ENCODE results near the gene EIF3L. TPM values are rescaled to one million over a fixed set of nuclear protein-coding genes. Genes with fewer than 3 reads are reported as not detected.

Gene EIF3L
- total and polyA plus RNA-seq, 2 experiments from 2014 or later, result 206 to 346 TPM

GRCh38 chr22:37803195-37803638 is 46.0 kb upstream of the EIF3L start:
- H4K20me1 ChIP-seq (ENCODE audit: insufficient read depth), result no peaks in the 10 kb centered on the region
- H3K4me2 ChIP-seq (ENCODE audit: unreplicated experiment), result peak overlapping the region; percentile 96
- H3K79me2 ChIP-seq (ENCODE audit: insufficient read depth), result 0 out of 2 replicates have a peak, but pooled peaks cover 8% of the 10 kb centered on the region
- H3F3A ChIP-seq (ENCODE audit: insufficient read depth), result peaks cover 14% of the 10 kb centered on the region
- H2AFZ ChIP-seq, result peak overlapping the region; percentile 96
- peak overlapping the region; percentile 75 for H3K4me3 ChIP-seq
- H3K4me1 ChIP-seq (ENCODE audit: insufficient read depth), result peaks cover 11% of the 10 kb centered on the region
- TF ChIP-seq EZH2phosphoT487 (IDR thresholded peaks at IDR 0.05; ENCODE audit: insufficient read depth, low read depth) (no peak), EZH2 (IDR thresholded peaks at IDR 0.05; ENCODE audit: insufficient read depth, poor library complexity, severe bottlenecking) (no peak)
- no peaks in the 10 kb centered on the region for H3K36me3 ChIP-seq (ENCODE audit: low read depth)
- H3K9me3 ChIP-seq (ENCODE audit: low read depth), result no peaks in the 10 kb centered on the region
- H3K27ac ChIP-seq, result no peak overlapping the region
- no peaks in the 10 kb centered on the region for H3K27me3 ChIP-seq (replicated peaks; ENCODE audit: insufficient read depth)
- H3K9me2 ChIP-seq (ENCODE audit: insufficient read depth), result no peaks in the 10 kb centered on the region
- DNase-seq, result no peak
- in situ Hi-C loops (cut with MboI), result no loop called here
- H3K9ac ChIP-seq, result no peak overlapping the region
- WGBS, 2 experiments (ENCODE audit: low coverage in 1 of 2, low lambda C conversion rate in 2 of 2, missing lambda C conversion rate in 2 of 2), result 44 to 47% methylated on average over 16 of the region's 16 CpGs

- H3K27ac ChIP-seq, result no peak overlapping the region
- DNase-seq, result no peak
- TF ChIP-seq EZH2 (IDR thresholded peaks at IDR 0.05; ENCODE audit: insufficient read depth, poor library complexity, severe bottlenecking), result no peak
- TF ChIP-seq EZH2phosphoT487 (IDR thresholded peaks at IDR 0.05; ENCODE audit: insufficient read depth, low read depth), result no peak
- WGBS, 2 experiments (ENCODE audit: low coverage in 1 of 2, low lambda C conversion rate in 2 of 2, missing lambda C conversion rate in 2 of 2), result 57 to 58% methylated on average over 34 of the region's 34 CpGs
- peak overlapping the region; percentile 54 for H2AFZ ChIP-seq
- no peaks in the 10 kb centered on the region for H3K9me2 ChIP-seq (ENCODE audit: insufficient read depth)
- H3K4me1 ChIP-seq (ENCODE audit: insufficient read depth), result peaks cover 11% of the 10 kb centered on the region
- peaks cover 14% of the 10 kb centered on the region for H3F3A ChIP-seq (ENCODE audit: insufficient read depth)
- H3K4me3 ChIP-seq, result no peak overlapping the region
- H3K27me3 ChIP-seq (replicated peaks; ENCODE audit: insufficient read depth), result no peaks in the 10 kb centered on the region
- in situ Hi-C loops (cut with MboI), result no loop called here
- H3K36me3 ChIP-seq (ENCODE audit: low read depth), result no peaks in the 10 kb centered on the region
- peak overlapping the region; percentile 88 for H3K9ac ChIP-seq
- peaks cover 14% of the 10 kb centered on the region; the same call in 1 of the 2 replicates for H3K79me2 ChIP-seq (ENCODE audit: insufficient read depth)
- no peaks in the 10 kb centered on the region for H3K9me3 ChIP-seq (ENCODE audit: low read depth)
- H3K4me2 ChIP-seq (ENCODE audit: unreplicated experiment), result no peak overlapping the region
- H4K20me1 ChIP-seq (ENCODE audit: insufficient read depth), result no peaks in the 10 kb centered on the region
Measured at GRCh38 chr22:37803639-37804351, 45.4 kb upstream of the EIF3L start.

- Histone ChIP-seq H3K79me2 (ENCODE audit: insufficient read depth) (peaks cover 20% of the 10 kb centered on the region; the same call in 1 of the 2 replicates), H3K27me3 (replicated peaks; ENCODE audit: insufficient read depth) (no peaks in the 10 kb centered on the region), H3K9ac (peak overlapping the region; percentile 88), H3K9me3 (ENCODE audit: low read depth) (no peaks in the 10 kb centered on the region), H3K9me2 (ENCODE audit: insufficient read depth) (no peaks in the 10 kb centered on the region), H3K4me1 (ENCODE audit: insufficient read depth) (peaks cover 11% of the 10 kb centered on the region), H3K36me3 (ENCODE audit: low read depth) (no peaks in the 10 kb centered on the region), H3K4me2 (ENCODE audit: unreplicated experiment) (peak overlapping the region; percentile 98), H3F3A (ENCODE audit: insufficient read depth) (peaks cover 14% of the 10 kb centered on the region), H2AFZ (peak overlapping the region; percentile 54), H3K4me3 (peak overlapping the region; percentile 76), H4K20me1 (ENCODE audit: insufficient read depth) (no peaks in the 10 kb centered on the region), H3K27ac (peak overlapping the region; percentile 74; the same call in 1 of the 2 replicates)
- TF ChIP-seq EZH2phosphoT487 (IDR thresholded peaks at IDR 0.05; ENCODE audit: insufficient read depth, low read depth) (no peak), EZH2 (IDR thresholded peaks at IDR 0.05; ENCODE audit: insufficient read depth, poor library complexity, severe bottlenecking) (no peak)
- peak; percentile 42 for DNase-seq
- in situ Hi-C loops (cut with MboI), result no loop called here
- 2 to 4% methylated on average over 14 to 20 of the region's 29 CpGs for WGBS, 2 experiments (ENCODE audit: low coverage in 1 of 2, low lambda C conversion rate in 2 of 2, missing lambda C conversion rate in 2 of 2)
Measured at GRCh38 chr22:37804352-37804880, 44.8 kb upstream of the EIF3L start.

GRCh38 chr22:37804881-37805809 is 44.1 kb upstream of the EIF3L start:
- TF ChIP-seq EZH2phosphoT487 (IDR thresholded peaks at IDR 0.05; ENCODE audit: insufficient read depth, low read depth) (no peak), EZH2 (IDR thresholded peaks at IDR 0.05; ENCODE audit: insufficient read depth, poor library complexity, severe bottlenecking) (no peak)
- DNase-seq, result peak; percentile 88
- H3K9ac ChIP-seq, result peak overlapping the region; percentile 88
- no peaks in the 10 kb centered on the region for H3K27me3 ChIP-seq (replicated peaks; ENCODE audit: insufficient read depth)
- H3K79me2 ChIP-seq (ENCODE audit: insufficient read depth), result peaks cover 20% of the 10 kb centered on the region; the same call in 1 of the 2 replicates
- H3K4me2 ChIP-seq (ENCODE audit: unreplicated experiment), result peak overlapping the region; percentile 98
- in situ Hi-C loops (cut with MboI), result no loop called here
- H3K36me3 ChIP-seq (ENCODE audit: low read depth), result no peaks in the 10 kb centered on the region
- peak overlapping the region; percentile 78 for H2AFZ ChIP-seq
- peaks cover 11% of the 10 kb centered on the region for H3K4me1 ChIP-seq (ENCODE audit: insufficient read depth)
- H3K9me2 ChIP-seq (ENCODE audit: insufficient read depth), result no peaks in the 10 kb centered on the region
- no peaks in the 10 kb centered on the region for H4K20me1 ChIP-seq (ENCODE audit: insufficient read depth)
- H3K4me3 ChIP-seq, result peak overlapping the region; percentile 76
- WGBS, 2 experiments (ENCODE audit: low coverage in 1 of 2, low lambda C conversion rate in 2 of 2, missing lambda C conversion rate in 2 of 2), result 2% methylated on average over 40 to 74 of the region's 87 CpGs
- H3K9me3 ChIP-seq (ENCODE audit: low read depth), result no peaks in the 10 kb centered on the region
- H3K27ac ChIP-seq, result peak overlapping the region; percentile 74
- H3F3A ChIP-seq (ENCODE audit: insufficient read depth), result peaks cover 14% of the 10 kb centered on the region

Measured in GM23248 (cell line).